HEK293 (cell line): ENCODE measurements around the gene MLX.
"Not testable (repeated sequence)": the region's sequence is repeated elsewhere in the genome, so short reads cannot be mapped to it uniquely, and the experiment has no call there.

Experiments used
- CTCF ChIA-PET: fragments of 350-600 bp; formaldehyde crosslinking; extraction: SDS; loops from one replicate; lab custom pipeline; 2021; ENCODE audit warnings: antibody characterized with exemption; lab: Yijun Ruan, JAX
- POLR2A ChIA-PET: fragments of 300-600 bp; formaldehyde crosslinking; extraction: SDS; loops from one replicate; lab custom pipeline; 2020; ENCODE audit warnings: antibody characterized with exemption, inconsistent platforms; lab: Yijun Ruan, JAX
- H3K27ac ChIP-seq: fragments of 200-500 bp; sonication (Bioruptor generic); 2 replicates; pipeline ENCODE4 v1.5.1; 2014; ENCODE audit warnings: low read depth, low read length, control low read depth, inconsistent platforms; ENCODE audit errors: extremely low read depth
- H3K36me3 ChIP-seq, 2 experiments: fragments of 200-500 bp in 1 of 2; sonication (Bioruptor generic) in 1 of 2; 1 replicate in 1 of 2; 2 replicates in 1 of 2; pipeline ENCODE4 v1.5.1; 2014 to 2017; ENCODE audit warnings: inconsistent platforms in 2 of 2, low read length in 2 of 2; ENCODE audit not compliant: control insufficient read depth in 2 of 2, insufficient read depth in 1 of 2
- H3K4me1 ChIP-seq: fragments of 200-500 bp; sonication (Bioruptor generic); 2 replicates; pipeline ENCODE4 v1.5.1; 2014; ENCODE audit warnings: mild to moderate bottlenecking, low read length, inconsistent platforms; ENCODE audit not compliant: control insufficient read depth, insufficient read depth
- H3K4me3 ChIP-seq: 2 replicates; pipeline ENCODE4 v1.5.1; 2011; ENCODE audit warnings: low read depth, mild to moderate bottlenecking, control low read depth, low read length, moderate library complexity
- H3K9me3 ChIP-seq: fragments of 200-500 bp; sonication (Bioruptor generic); 2 replicates; pipeline ENCODE4 v1.5.1; 2014; ENCODE audit warnings: low read depth, low read length, inconsistent platforms; ENCODE audit not compliant: control insufficient read depth, insufficient read depth
- BCL11B ChIP-seq: fragments of 450-650 bp; formaldehyde crosslinking; IDR thresholded peaks from 2 replicates; pipeline ENCODE4 v1.5.1; 2016; ENCODE audit warnings: low read depth, missing biosample characterization, missing genetic modification characterization
- KLF16 ChIP-seq: fragments of 450-650 bp; formaldehyde crosslinking; IDR thresholded peaks from 2 replicates; pipeline ENCODE4 v1.5.1; 2017; ENCODE audit warnings: missing biosample characterization, missing genetic modification characterization
- PRDM4 ChIP-seq: fragments of 450-650 bp; formaldehyde crosslinking; IDR thresholded peaks from 2 replicates; pipeline ENCODE4 v1.5.1; 2017; ENCODE audit warnings: missing biosample characterization, missing genetic modification characterization
- REST ChIP-seq: fragments of 450-650 bp; formaldehyde crosslinking; IDR thresholded peaks from 2 replicates; pipeline ENCODE4 v1.5.1; 2016; ENCODE audit warnings: missing biosample characterization, missing genetic modification characterization
- WT1 ChIP-seq: fragments of 450-650 bp; formaldehyde crosslinking; IDR thresholded peaks from 2 replicates; pipeline ENCODE4 v1.5.1; 2016; ENCODE audit warnings: missing biosample characterization, missing genetic modification characterization
- YY1 ChIP-seq: fragments of 450-650 bp; formaldehyde crosslinking; IDR thresholded peaks from 2 replicates; pipeline ENCODE4 v1.5.1; 2018; ENCODE audit warnings: missing biosample characterization, missing genetic modification characterization
- ZBTB20 ChIP-seq: fragments of 450-650 bp; formaldehyde crosslinking; IDR thresholded peaks from 2 replicates; pipeline ENCODE4 v1.5.1; 2016; ENCODE audit warnings: missing biosample characterization, missing genetic modification characterization
- ZBTB48 ChIP-seq: fragments of 450-650 bp; formaldehyde crosslinking; IDR thresholded peaks from 2 replicates; pipeline ENCODE4 v1.5.1; 2016; ENCODE audit warnings: missing biosample characterization, missing genetic modification characterization
- ZEB2 ChIP-seq: fragments of 450-650 bp; formaldehyde crosslinking; IDR thresholded peaks from 2 replicates; pipeline ENCODE4 v1.5.1; 2016; ENCODE audit warnings: missing biosample characterization, missing genetic modification characterization
- ZFHX2 ChIP-seq: fragments of 450-650 bp; formaldehyde crosslinking; conservative IDR thresholded peaks from 2 replicates; pipeline ENCODE4 v1.5.1; 2016; ENCODE audit warnings: missing biosample characterization, missing genetic modification characterization
- ZFP69B ChIP-seq: fragments of 450-650 bp; formaldehyde crosslinking; IDR thresholded peaks from 2 replicates; pipeline ENCODE4 v1.5.1; 2016; ENCODE audit warnings: missing biosample characterization, missing genetic modification characterization
- ZNF146 ChIP-seq: fragments of 450-650 bp; formaldehyde crosslinking; IDR thresholded peaks from 2 replicates; pipeline ENCODE4 v1.5.1; 2016; ENCODE audit warnings: missing biosample characterization, missing genetic modification characterization
- ZNF335 ChIP-seq: fragments of 450-650 bp; formaldehyde crosslinking; conservative IDR thresholded peaks from 2 replicates; pipeline ENCODE4 v1.5.1; 2016; ENCODE audit warnings: missing biosample characterization, missing genetic modification characterization
- ZNF391 ChIP-seq: fragments of 450-650 bp; formaldehyde crosslinking; IDR thresholded peaks from 2 replicates; pipeline ENCODE4 v1.5.1; 2016; ENCODE audit warnings: low read depth, missing biosample characterization, missing genetic modification characterization, borderline replicate concordance
- ZNF398 ChIP-seq: fragments of 450-650 bp; formaldehyde crosslinking; IDR thresholded peaks from 2 replicates; pipeline ENCODE4 v1.5.1; 2017; ENCODE audit warnings: missing biosample characterization, missing genetic modification characterization
- ZNF600 ChIP-seq: fragments of 450-650 bp; formaldehyde crosslinking; IDR thresholded peaks from 2 replicates; pipeline ENCODE4 v1.5.1; 2016; ENCODE audit warnings: missing biosample characterization, missing genetic modification characterization
- ZNF629 ChIP-seq: fragments of 450-650 bp; formaldehyde crosslinking; IDR thresholded peaks from 2 replicates; pipeline ENCODE4 v1.5.1; 2017; ENCODE audit warnings: missing biosample characterization, missing genetic modification characterization
- ZNF692 ChIP-seq: fragments of 450-650 bp; formaldehyde crosslinking; IDR thresholded peaks from 2 replicates; pipeline ENCODE4 v1.5.1; 2016; ENCODE audit warnings: missing biosample characterization, missing genetic modification characterization
- ZNF843 ChIP-seq: fragments of 450-650 bp; formaldehyde crosslinking; IDR thresholded peaks from 2 replicates; pipeline ENCODE4 v1.5.1; 2016; ENCODE audit warnings: missing biosample characterization, missing genetic modification characterization
- ZSCAN23 ChIP-seq: fragments of 450-650 bp; formaldehyde crosslinking; IDR thresholded peaks from 2 replicates; pipeline ENCODE4 v1.5.1; 2016; ENCODE audit warnings: missing biosample characterization, missing genetic modification characterization
- ZSCAN30 ChIP-seq: fragments of 450-650 bp; IDR thresholded peaks from 2 replicates; pipeline ENCODE4 v1.5.1; 2018; ENCODE audit warnings: missing biosample characterization, mild to moderate bottlenecking, missing genetic modification characterization, moderate library complexity
- ZSCAN5A ChIP-seq: fragments of 450-650 bp; formaldehyde crosslinking; IDR thresholded peaks from 2 replicates; pipeline ENCODE4 v1.5.1; 2016; ENCODE audit warnings: missing biosample characterization, missing genetic modification characterization

The MLX gene

GRCh38 chr17:42609814-42610801 lies 43.2 kb downstream of the MLX start:
- H3K36me3 ChIP-seq = peaks cover 21 to 39% of the 10 kb centered on the region in 2 experiments
- peaks cover 13% of the 10 kb centered on the region for H3K4me1 ChIP-seq
- H3K9me3 ChIP-seq = not testable (repeated sequence)
- H3K27ac ChIP-seq = peak overlapping the region; percentile 78
- POLR2A ChIA-PET = interaction anchor here (0.5 to 3.0 kb wide), 37 partner anchors 9 to 388 kb away, joined by 3 to 56 read pairs (median 5); partner anchors contain the start of genes BECN1, CCR10, NAGLU and PLEKHH3
- CTCF ChIA-PET = interaction anchor here (0.6 to 2.5 kb wide), 6 partner anchors 14 to 71 kb away, joined by 3 to 12 read pairs (median 4); partner anchors contain the start of gene PSMC3IP
- peak overlapping the region; percentile 46 for H3K4me3 ChIP-seq
- TF ChIP-seq ZNF692 (tag by site-specific recombination) (peak; percentile 52), ZEB2 (tag by site-specific recombination) (peak; percentile 14; the same call in 1 of the 2 replicates), ZNF843 (0 out of 2 replicates have a peak, but pooled peaks have one; percentile 14), ZNF600 (tag by site-specific recombination) (peak; percentile 74), ZNF391 (tag by site-specific recombination) (peak; percentile 67; the same call in 1 of the 2 replicates), ZNF335 (peak; percentile 87), KLF16 (tag by site-specific recombination) (peak; percentile 50; the same call in 1 of the 2 replicates), ZSCAN23 (tag by site-specific recombination) (peak; percentile 29; the same call in 1 of the 2 replicates), ZNF629 (tag by site-specific recombination) (peak; percentile 24; the same call in 1 of the 2 replicates), ZNF398 (tag by site-specific recombination) (peak; percentile 63; the same call in 1 of the 2 replicates), ZBTB20 (0 out of 2 replicates have a peak, but pooled peaks have one; percentile 27), WT1 (peak; percentile 39; the same call in 1 of the 2 replicates), ZSCAN30 (tag by site-specific recombination) (0 out of 2 replicates have a peak, but pooled peaks have one; percentile 13), ZSCAN5A (tag by site-specific recombination) (peak; percentile 24; the same call in 1 of the 2 replicates), BCL11B (tag by site-specific recombination) (0 out of 2 replicates have a peak, but pooled peaks have one; percentile 30), ZFHX2 (tag by site-specific recombination) (peak; percentile 35; the same call in 1 of the 2 replicates), PRDM4 (tag by site-specific recombination) (0 out of 2 replicates have a peak, but pooled peaks have one; percentile 48), ZBTB48 (tag by site-specific recombination) (peak; percentile 94), REST (tag by site-specific recombination) (0 out of 2 replicates have a peak, but pooled peaks have one; percentile 20), ZFP69B (0 out of 2 replicates have a peak, but pooled peaks have one; percentile 16), YY1 (tag by site-specific recombination) (0 out of 2 replicates have a peak, but pooled peaks have one; percentile 17), ZNF146 (tag by site-specific recombination) (0 out of 2 replicates have a peak, but pooled peaks have one; percentile 20)
